OCI-LY7 (cell line): ENCODE measurements around the gene SCAMP5. TPM values are rescaled to one million over a fixed set of nuclear protein-coding genes. Genes with fewer than 3 reads are reported as not detected.

Experiments used
- BruUV-seq: library from RNA; stranded (reverse); fragments of 400-500 nt; replicated peaks from 2 replicates; lab custom pipeline; 2021; lab: Mats Ljungman, UMichigan
- CTCF ChIA-PET: fragments of 300-600 bp; sonication (Branson Sonifier 250); formaldehyde crosslinking; loops from one replicate; lab custom pipeline; 2022; ENCODE audit warnings: antibody characterized with exemption; ENCODE audit not compliant: unreplicated experiment; lab: Charles Lee
- POLR2A ChIA-PET: fragments of 300-600 bp; sonication (Branson Sonifier 250); formaldehyde crosslinking; loops from one replicate; lab custom pipeline; 2022; ENCODE audit warnings: antibody characterized with exemption; lab: Charles Lee
- DNase-seq: peaks from one replicate; pipeline ENCODE4 v3.0.0-alpha.2; 2015; ENCODE audit warnings: low spot score
- H2AFZ ChIP-seq: fragments of 200-600 bp; sonication (generic), shearing (Covaris generic); 2 replicates; pipeline ENCODE4 v1.6.1; 2014; ENCODE audit warnings: mild to moderate bottlenecking, antibody characterized with exemption, low read length, moderate library complexity
- H3K27ac ChIP-seq: fragments of 200-600 bp; sonication (generic); 2 replicates; pipeline ENCODE4 v1.5.1; 2014; ENCODE audit warnings: mixed run types, low read depth, mild to moderate bottlenecking, moderate library complexity, low read length, inconsistent platforms; ENCODE audit not compliant: poor library complexity, severe bottlenecking
- H3K36me3 ChIP-seq: fragments of 200-600 bp; sonication (generic); 2 replicates; pipeline ENCODE4 v1.6.1; 2014; ENCODE audit warnings: mild to moderate bottlenecking, antibody characterized with exemption, low read length, moderate library complexity, mixed read lengths; ENCODE audit not compliant: insufficient read depth
- H3K4me1 ChIP-seq: fragments of 200-600 bp; sonication (generic); 2 replicates; pipeline ENCODE4 v1.5.1; 2014; ENCODE audit warnings: mild to moderate bottlenecking, low read length; ENCODE audit not compliant: insufficient read depth, poor library complexity, severe bottlenecking
- H3K4me2 ChIP-seq: fragments of 200-600 bp; sonication (generic); 2 replicates; pipeline ENCODE4 v1.6.1; 2014; ENCODE audit warnings: mild to moderate bottlenecking, low read length
- H3K4me3 ChIP-seq: fragments of 200-600 bp; sonication (generic); 2 replicates; pipeline ENCODE4 v1.5.1; 2014; ENCODE audit warnings: mild to moderate bottlenecking, low read depth, low read length; ENCODE audit not compliant: poor library complexity, severe bottlenecking
- H3K79me2 ChIP-seq: fragments of 200-600 bp; sonication (generic); 2 replicates; pipeline ENCODE4 v1.6.1; 2016; ENCODE audit warnings: low read depth, mild to moderate bottlenecking, low read length, moderate library complexity, mixed read lengths; ENCODE audit not compliant: insufficient read depth
- H3K9me2 ChIP-seq: fragments of 200-600 bp; sonication (generic); 2 replicates; pipeline ENCODE4 v1.6.1; 2016; ENCODE audit warnings: mild to moderate bottlenecking, low read length, mixed read lengths; ENCODE audit not compliant: insufficient read depth
- H3K9me3 ChIP-seq: fragments of 200-600 bp; sonication (generic); 2 replicates; pipeline ENCODE4 v1.6.1; 2014; ENCODE audit warnings: mild to moderate bottlenecking, mixed run types, low read length, mixed read lengths
- H4K20me1 ChIP-seq: fragments of 200-600 bp; sonication (generic); 2 replicates; pipeline ENCODE4 v1.6.1; 2014; ENCODE audit warnings: mild to moderate bottlenecking, antibody characterized with exemption, low read length, moderate library complexity, mixed read lengths; ENCODE audit not compliant: insufficient read depth
- EZH2phosphoT487 ChIP-seq: fragments of 200-600 bp; sonication (generic); IDR thresholded peaks from 2 replicates; pipeline ENCODE4 v1.6.1; 2018; ENCODE audit warnings: low read depth, borderline replicate concordance, mild to moderate bottlenecking, mixed run types, antibody characterized with exemption, low read length, moderate library complexity, mixed read lengths
- intact Hi-C: fragments of 100-400 bp; cut with micrococcal nuclease; formaldehyde crosslinking; loops from one replicate; pipeline ENCODE4 v1.10.0; 2022; ENCODE audit not compliant: unreplicated experiment
- total RNA-seq, 2 experiments: library from RNA; depleted of rRNA in 1 of 2; stranded (reverse); fragments of >200 nt in 1 of 2; shearing (Covaris generic) in 1 of 2; gene quantifications; 2 replicates each; pipeline ENCODE4 v1.2.3, GENCODE V29; 2014 to 2022
- TF ChIP-seq, protein P1 (sequence below): fragments of 200-600 bp; sonication (generic); conservative IDR thresholded peaks from 2 replicates; pipeline ENCODE4 v1.5.1; 2014; ENCODE audit warnings: mild to moderate bottlenecking, antibody characterized with exemption, low read length, moderate library complexity, mixed read lengths

The SCAMP5 gene
- total RNA-seq, 2 experiments from 2014 or later, result 29.4 to 43.7 TPM

DNA sequence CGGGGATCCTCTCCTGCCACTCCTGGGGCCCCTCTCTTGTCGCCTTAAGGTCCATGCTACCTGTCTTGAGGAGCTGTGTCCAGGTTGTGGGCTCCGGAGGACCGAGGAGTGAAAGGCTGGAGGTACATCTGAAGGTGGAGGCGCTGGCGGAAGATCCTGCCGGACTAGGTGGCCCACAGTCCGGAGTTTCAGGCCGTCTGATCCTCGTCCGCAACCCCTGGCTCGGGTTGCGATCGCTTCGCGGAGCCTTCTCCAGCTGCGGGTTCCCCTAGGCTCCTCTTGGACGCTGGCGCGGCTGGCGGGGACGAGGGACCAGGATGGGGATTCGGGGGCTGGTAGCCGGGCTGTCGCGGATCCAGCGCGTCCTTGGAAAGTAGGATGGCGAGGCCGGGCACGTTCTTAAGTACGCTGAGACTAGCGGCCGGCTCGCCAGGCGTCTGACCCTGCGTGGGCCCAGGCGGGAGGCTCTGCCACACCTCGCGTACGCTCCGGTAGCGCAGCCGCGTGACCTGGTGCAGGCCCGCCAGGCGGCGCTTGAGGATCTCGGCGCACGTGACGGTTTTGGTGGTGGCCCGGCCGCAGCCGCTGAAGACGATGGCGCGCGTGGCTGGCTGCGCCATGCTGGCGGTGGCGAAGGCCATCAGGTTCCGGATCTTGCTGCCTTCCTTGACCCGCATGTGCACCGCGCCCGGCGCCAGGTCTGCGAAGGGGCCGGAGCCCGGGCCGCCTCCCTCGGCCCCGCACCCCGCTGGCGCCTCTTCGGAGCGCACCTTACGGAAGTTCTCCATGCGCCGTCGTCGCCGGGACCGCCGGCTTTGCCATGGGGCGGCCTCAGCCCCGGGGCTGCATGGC is 39.3 kb upstream of the SCAMP5 start:
- Histone ChIP-seq H3K9me3 (no peaks in the 10 kb centered on the region), H2AFZ (peak overlapping the region; percentile 74), H3K4me1 (peaks cover 53% of the 10 kb centered on the region), H3K4me3 (peak overlapping the region; percentile 65), H3K36me3 (no peaks in the 10 kb centered on the region), H3K4me2 (peak overlapping the region; percentile 89), H4K20me1 (no peaks in the 10 kb centered on the region), H3K9me2 (no peaks in the 10 kb centered on the region), H3K27ac (no peak overlapping the region), H3K79me2 (no peaks in the 10 kb centered on the region)
- TF ChIP-seq, protein P1, sequence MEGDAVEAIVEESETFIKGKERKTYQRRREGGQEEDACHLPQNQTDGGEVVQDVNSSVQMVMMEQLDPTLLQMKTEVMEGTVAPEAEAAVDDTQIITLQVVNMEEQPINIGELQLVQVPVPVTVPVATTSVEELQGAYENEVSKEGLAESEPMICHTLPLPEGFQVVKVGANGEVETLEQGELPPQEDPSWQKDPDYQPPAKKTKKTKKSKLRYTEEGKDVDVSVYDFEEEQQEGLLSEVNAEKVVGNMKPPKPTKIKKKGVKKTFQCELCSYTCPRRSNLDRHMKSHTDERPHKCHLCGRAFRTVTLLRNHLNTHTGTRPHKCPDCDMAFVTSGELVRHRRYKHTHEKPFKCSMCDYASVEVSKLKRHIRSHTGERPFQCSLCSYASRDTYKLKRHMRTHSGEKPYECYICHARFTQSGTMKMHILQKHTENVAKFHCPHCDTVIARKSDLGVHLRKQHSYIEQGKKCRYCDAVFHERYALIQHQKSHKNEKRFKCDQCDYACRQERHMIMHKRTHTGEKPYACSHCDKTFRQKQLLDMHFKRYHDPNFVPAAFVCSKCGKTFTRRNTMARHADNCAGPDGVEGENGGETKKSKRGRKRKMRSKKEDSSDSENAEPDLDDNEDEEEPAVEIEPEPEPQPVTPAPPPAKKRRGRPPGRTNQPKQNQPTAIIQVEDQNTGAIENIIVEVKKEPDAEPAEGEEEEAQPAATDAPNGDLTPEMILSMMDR, result peak; percentile 45
- TF ChIP-seq EZH2phosphoT487, result no peak
- no TSS peak for BruUV-seq
- intact Hi-C loops, result loop anchor here (5.0 kb wide), 1 partner anchor 246 kb away; the partner anchor contains the start of gene C15orf39
- CTCF ChIA-PET, result no interaction called here
- POLR2A ChIA-PET, result interaction anchor here (0.5 kb wide), 1 partner anchor 131 kb away, joined by 3 read pairs; no protein-coding TSS in a partner anchor
- peak; percentile 30 for DNase-seq

DNA sequence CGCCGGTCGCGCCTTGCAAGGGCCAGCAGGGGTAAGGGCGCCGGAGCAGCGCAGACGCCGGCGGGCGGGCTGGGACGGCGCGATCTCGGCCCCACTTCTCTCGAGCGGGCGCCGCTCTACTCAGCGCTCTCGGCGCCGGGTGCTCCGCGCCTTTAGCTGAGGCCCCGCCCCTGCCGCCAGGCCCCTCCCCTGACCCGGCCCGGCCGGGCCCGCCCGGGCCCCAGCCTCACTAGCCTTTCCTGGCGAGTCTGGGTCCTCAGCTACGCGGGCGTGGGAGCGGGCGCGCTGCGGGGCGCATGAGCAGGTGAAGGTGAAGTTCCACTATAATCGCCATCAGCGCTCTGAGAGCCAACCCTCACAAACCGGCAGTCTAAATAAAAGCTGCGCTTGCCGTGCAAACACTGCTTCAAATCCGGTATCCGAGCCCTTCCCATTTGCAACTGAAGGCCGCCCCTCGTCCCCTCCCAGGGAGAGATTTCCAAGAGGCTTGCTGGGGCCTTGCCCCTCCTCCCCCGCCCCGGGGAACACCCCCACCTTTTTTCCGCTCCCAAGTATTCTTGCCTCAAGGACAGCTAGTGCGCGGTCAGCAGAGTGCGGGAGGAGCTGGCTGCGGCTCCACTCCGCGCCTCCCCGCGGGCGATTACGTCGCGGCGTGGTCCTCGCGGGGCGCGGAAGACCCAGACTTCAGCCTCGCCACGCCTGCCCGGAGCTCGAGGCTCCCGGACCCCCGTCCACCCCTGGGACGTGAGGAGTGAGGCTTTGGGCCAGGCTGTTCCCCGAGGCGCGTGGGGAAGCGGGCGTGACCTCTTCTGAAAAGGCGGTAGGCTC is 38.5 kb upstream of the SCAMP5 start, which contains the start of gene RPP25:
TSS of gene RPP25 (minus strand) at position 125 of the 828 bp plus-strand sequence. CDS start 189 bp downstream, outside the sequence.
- H3K9me2 ChIP-seq, result no peaks in the 10 kb centered on the region
- peak within 1 kb of the TSS; percentile 74 for H2AFZ ChIP-seq
- no peaks in the 10 kb centered on the region for H3K36me3 ChIP-seq
- H3K4me2 ChIP-seq, result peak within 1 kb of the TSS; percentile 89
- H3K9me3 ChIP-seq, result no peaks in the 10 kb centered on the region
- H3K79me2 ChIP-seq, result no peaks in the 10 kb centered on the region
- peaks cover 60% of the 10 kb centered on the region for H3K4me1 ChIP-seq
- H3K4me3 ChIP-seq, result peak within 1 kb of the TSS; percentile 65
- no TSS peak for BruUV-seq
- H4K20me1 ChIP-seq, result no peaks in the 10 kb centered on the region
- DNase-seq, result peak; percentile 80
- ChIA-PET CTCF (interaction anchor here (0.7 kb wide), 1 partner anchor 259 kb away, joined by 3 read pairs; no protein-coding TSS in a partner anchor), POLR2A (interaction anchor here (0.5 to 0.7 kb wide), 3 partner anchors 89 to 551 kb away, joined by 3 to 4 read pairs (median 3); no protein-coding TSS in a partner anchor)
- intact Hi-C loops, result loop anchor here (5.0 kb wide), 1 partner anchor 245 kb away; the partner anchor contains the start of gene C15orf39
- H3K27ac ChIP-seq, result no peak within 1 kb of the TSS
- no peak for TF ChIP-seq EZH2phosphoT487
- TF ChIP-seq, protein P1, result no peak
